Ovary (tissue), 3 donors: ENCODE measurements around the gene PGAP1.

Source experiments
- POLR2A ChIP-seq: fragments of 450-650 bp; IDR thresholded peaks from one replicate; pipeline ENCODE4 v1.6.1; 2017; ENCODE audit warnings: antibody characterized with exemption, mild to moderate bottlenecking, moderate library complexity
- TF ChIP-seq, protein P1 (sequence below), 3 donors: fragments of 450-650 bp in 2 of 3; fragments of 200-600 bp in 1 of 3; IDR thresholded peaks; one replicate each; pipeline versions ENCODE4 v1.5.1 to v1.8.0; 2016 to 2022; ENCODE audit warnings: antibody characterized with exemption in 3 of 3, mild to moderate bottlenecking in 1 of 3
- donor health status: DM: no; HTN: no; CAD: no.

DNA sequence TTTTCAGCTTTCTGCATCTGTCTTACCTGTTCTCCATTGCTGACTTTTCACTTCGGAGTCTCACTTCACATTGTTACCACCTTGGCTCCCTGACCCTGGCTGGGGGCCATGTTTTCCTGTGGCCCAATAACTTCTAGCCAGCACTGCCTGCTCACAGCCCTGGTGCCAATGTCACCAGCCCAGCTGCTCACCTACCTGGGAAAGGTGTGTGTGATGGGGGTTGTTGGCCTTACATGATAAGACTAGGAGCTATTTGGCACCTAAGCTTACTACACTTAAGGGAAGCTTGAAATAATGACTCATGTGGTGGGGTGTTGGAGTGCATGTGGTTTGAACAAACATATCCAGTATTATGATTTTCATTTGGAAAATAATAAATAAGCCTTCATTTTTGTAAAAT is 37.5 kb upstream of the PGAP1 start:
- TF ChIP-seq POLR2A: no peak
- TF ChIP-seq, protein P1, sequence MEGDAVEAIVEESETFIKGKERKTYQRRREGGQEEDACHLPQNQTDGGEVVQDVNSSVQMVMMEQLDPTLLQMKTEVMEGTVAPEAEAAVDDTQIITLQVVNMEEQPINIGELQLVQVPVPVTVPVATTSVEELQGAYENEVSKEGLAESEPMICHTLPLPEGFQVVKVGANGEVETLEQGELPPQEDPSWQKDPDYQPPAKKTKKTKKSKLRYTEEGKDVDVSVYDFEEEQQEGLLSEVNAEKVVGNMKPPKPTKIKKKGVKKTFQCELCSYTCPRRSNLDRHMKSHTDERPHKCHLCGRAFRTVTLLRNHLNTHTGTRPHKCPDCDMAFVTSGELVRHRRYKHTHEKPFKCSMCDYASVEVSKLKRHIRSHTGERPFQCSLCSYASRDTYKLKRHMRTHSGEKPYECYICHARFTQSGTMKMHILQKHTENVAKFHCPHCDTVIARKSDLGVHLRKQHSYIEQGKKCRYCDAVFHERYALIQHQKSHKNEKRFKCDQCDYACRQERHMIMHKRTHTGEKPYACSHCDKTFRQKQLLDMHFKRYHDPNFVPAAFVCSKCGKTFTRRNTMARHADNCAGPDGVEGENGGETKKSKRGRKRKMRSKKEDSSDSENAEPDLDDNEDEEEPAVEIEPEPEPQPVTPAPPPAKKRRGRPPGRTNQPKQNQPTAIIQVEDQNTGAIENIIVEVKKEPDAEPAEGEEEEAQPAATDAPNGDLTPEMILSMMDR (IDR thresholded peaks at IDR 0.05): no peak
